Stomach (tissue), 4 donors: Measurements from ENCODE around the gene ALG1L2.
"Not testable (repeated sequence)": the region's sequence is repeated elsewhere in the genome, so short reads cannot be mapped to it uniquely, and the experiment has no call there.

Experiments
- EP300 ChIP-seq: sonication (generic); formaldehyde crosslinking; IDR thresholded peaks from one replicate; pipeline ENCODE4 v1.6.1; 2017; ENCODE audit warnings: antibody characterized with exemption
- TF ChIP-seq, protein P1 (sequence below), 7 experiments: fragments of 450-650 bp in 4 of 7; fragments of 200-600 bp in 3 of 7; sonication (generic) in 3 of 7; IDR thresholded peaks; one replicate each; pipeline ENCODE4 v1.5.1; 2016 to 2019; ENCODE audit warnings: antibody characterized with exemption in 7 of 7, control low read depth in 2 of 7, mild to moderate bottlenecking in 1 of 7

DNA sequence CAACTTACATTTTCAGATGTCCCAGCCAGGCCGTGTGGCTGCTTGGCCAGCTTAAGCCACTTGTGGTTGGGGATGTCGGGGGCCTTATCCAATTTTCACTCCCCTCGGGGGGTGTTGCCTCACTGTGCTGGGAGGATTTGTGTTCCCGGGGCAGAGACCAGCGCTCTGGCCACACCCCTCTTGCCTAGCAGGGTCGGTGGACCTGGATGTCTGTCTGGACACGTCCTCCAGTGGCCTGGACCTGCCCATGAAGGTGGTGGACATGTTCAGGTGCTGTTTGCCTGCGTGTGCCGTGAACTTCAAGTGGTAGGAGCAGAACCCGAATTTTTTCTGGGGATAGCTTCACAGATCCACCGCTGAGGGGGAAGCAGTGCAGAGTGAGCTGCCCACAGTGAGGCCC is 14.2 kb downstream of the ALG1L2 start:
- TF ChIP-seq EP300: not testable (repeated sequence)
- TF ChIP-seq, protein P1, sequence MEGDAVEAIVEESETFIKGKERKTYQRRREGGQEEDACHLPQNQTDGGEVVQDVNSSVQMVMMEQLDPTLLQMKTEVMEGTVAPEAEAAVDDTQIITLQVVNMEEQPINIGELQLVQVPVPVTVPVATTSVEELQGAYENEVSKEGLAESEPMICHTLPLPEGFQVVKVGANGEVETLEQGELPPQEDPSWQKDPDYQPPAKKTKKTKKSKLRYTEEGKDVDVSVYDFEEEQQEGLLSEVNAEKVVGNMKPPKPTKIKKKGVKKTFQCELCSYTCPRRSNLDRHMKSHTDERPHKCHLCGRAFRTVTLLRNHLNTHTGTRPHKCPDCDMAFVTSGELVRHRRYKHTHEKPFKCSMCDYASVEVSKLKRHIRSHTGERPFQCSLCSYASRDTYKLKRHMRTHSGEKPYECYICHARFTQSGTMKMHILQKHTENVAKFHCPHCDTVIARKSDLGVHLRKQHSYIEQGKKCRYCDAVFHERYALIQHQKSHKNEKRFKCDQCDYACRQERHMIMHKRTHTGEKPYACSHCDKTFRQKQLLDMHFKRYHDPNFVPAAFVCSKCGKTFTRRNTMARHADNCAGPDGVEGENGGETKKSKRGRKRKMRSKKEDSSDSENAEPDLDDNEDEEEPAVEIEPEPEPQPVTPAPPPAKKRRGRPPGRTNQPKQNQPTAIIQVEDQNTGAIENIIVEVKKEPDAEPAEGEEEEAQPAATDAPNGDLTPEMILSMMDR (IDR thresholded peaks at IDR 0.05): not testable (repeated sequence)
